ENCODE measurements around the gene CPEB1. TPM values are rescaled to one million over a fixed set of nuclear protein-coding genes. Genes with fewer than 3 reads are reported as not detected.

Gene CPEB1
- total and polyA plus RNA-seq, 2 of the 13 experiments (the other 11 are each of a cell fraction or from before 2014, with no cell fraction given): 0.03 to 0.07 TPM

DNA sequence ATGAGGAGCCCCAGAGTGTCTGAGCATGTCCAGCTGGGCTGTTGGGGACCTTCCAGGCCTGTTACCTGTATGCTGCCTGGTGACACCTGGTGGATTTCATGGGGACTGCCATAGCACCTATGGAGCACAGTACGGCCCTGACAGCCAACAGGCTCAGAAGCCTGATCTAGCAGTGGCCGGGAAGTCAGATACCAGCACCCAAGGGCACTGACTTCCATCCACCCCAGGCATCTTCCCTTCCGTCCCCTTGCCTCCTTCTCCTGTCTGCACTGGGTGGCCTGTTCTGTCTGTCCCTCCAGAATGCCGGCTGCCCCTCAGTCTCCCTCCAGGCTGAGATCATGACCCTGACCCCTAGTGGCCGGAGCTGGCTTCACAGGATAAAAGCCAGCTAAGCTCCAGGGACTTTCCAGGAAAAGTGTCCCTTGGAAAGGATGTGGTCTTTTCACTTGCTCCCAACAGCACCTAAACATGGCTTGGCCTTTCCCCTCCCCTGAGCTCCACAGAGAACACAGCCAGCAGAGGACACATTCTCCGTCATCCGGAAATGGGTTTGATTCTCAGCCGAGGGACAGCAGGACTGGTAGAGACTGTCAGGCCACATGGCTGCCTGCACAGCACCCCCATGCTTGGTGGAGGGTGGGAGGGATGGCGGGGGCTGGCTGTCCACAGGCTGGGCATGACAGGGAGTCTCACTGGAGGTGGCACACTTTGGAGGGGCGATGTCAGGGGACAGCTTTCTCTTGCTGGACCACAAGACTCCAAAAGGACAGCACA is 116.4 kb downstream of the CPEB1 start (continued):
- TF ChIP-seq RBFOX2 (IDR thresholded peaks at IDR 0.05; ENCODE audit: low read depth, low read length): no peak
- TF ChIP-seq ELF4 (CRISPR knock-in tag; IDR thresholded peaks at IDR 0.05; ENCODE audit: borderline replicate concordance): no peak
- TF ChIP-seq, protein P1, sequence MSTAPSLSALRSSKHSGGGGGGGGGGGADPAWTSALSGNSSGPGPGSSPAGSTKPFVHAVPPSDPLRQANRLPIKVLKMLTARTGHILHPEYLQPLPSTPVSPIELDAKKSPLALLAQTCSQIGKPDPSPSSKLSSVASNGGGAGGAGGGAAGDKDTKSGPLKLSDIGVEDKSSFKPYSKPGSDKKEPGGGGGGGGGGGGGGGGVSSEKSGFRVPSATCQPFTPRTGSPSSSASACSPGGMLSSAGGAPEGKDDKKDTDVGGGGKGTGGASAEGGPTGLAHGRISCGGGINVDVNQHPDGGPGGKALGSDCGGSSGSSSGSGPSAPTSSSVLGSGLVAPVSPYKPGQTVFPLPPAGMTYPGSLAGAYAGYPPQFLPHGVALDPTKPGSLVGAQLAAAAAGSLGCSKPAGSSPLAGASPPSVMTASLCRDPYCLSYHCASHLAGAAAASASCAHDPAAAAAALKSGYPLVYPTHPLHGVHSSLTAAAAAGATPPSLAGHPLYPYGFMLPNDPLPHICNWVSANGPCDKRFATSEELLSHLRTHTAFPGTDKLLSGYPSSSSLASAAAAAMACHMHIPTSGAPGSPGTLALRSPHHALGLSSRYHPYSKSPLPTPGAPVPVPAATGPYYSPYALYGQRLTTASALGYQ (CRISPR knock-in tag; IDR thresholded peaks at IDR 0.05): no peak
- TF ChIP-seq SNAPC2 (CRISPR knock-in tag; IDR thresholded peaks at IDR 0.05): no peak
- TF ChIP-seq SKI (IDR thresholded peaks at IDR 0.05; ENCODE audit: partially characterized antibody): no peak
- no peak for TF ChIP-seq CBFB (CRISPR knock-in tag; IDR thresholded peaks at IDR 0.05)
- 0 out of 2 replicates have a peak, but pooled peaks have one; percentile 36 for TF ChIP-seq ZNF225 (CRISPR knock-in tag; IDR thresholded peaks at IDR 0.05)
- no peak for TF ChIP-seq ZNF773 (CRISPR knock-in tag; IDR thresholded peaks at IDR 0.05; ENCODE audit: borderline replicate concordance)
- TF ChIP-seq ELF3 (CRISPR knock-in tag; IDR thresholded peaks at IDR 0.05): peak; percentile 49; the same call in 1 of the 2 replicates
- no peak for TF ChIP-seq TERF1 (CRISPR knock-in tag; IDR thresholded peaks at IDR 0.05)
- TF ChIP-seq, protein P2, sequence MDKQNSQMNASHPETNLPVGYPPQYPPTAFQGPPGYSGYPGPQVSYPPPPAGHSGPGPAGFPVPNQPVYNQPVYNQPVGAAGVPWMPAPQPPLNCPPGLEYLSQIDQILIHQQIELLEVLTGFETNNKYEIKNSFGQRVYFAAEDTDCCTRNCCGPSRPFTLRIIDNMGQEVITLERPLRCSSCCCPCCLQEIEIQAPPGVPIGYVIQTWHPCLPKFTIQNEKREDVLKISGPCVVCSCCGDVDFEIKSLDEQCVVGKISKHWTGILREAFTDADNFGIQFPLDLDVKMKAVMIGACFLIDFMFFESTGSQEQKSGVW (CRISPR knock-in tag; IDR thresholded peaks at IDR 0.05; ENCODE audit: borderline replicate concordance): no peak

Data from HepG2 (cell line).